Keratinocyte (primary cell): ENCODE measurements around the gene PRR23A. TPM values are rescaled to one million over a fixed set of nuclear protein-coding genes. Genes with fewer than 3 reads are reported as not detected.

ENCODE experiments used
- DNase-seq: peaks from one replicate; pipeline ENCODE4 v3.0.0-alpha.2; 2011; ENCODE audit warnings: low read depth, missing footprints, low spot score
- FAIRE-seq: peaks from 2 replicates; lab custom pipeline; 2011; peaks lifted over from hg19 to GRCh38; lab: Jason Lieb, UNC
- H2AFZ ChIP-seq: 2 replicates; pipeline ENCODE4 v1.6.0; 2012; ENCODE audit warnings: low read length, control low read depth, inconsistent platforms; ENCODE audit not compliant: control insufficient read depth
- H3K27ac ChIP-seq: 2 replicates; pipeline ENCODE4 v1.5.1; 2011; ENCODE audit warnings: low read length; ENCODE audit not compliant: control insufficient read depth, insufficient read depth
- H3K27me3 ChIP-seq: 3 replicates; pipeline ENCODE4 v1.6.0; 2011; ENCODE audit warnings: low read length; ENCODE audit not compliant: control insufficient read depth, insufficient read depth; ENCODE audit errors: extremely low read depth
- H3K36me3 ChIP-seq, 2 experiments: 2 replicates in 1 of 2; 3 replicates in 1 of 2; pipeline ENCODE4 v1.5.1; 2011; ENCODE audit warnings: low read length in 2 of 2, mild to moderate bottlenecking in 1 of 2; ENCODE audit not compliant: control insufficient read depth in 2 of 2, insufficient read depth in 2 of 2; ENCODE audit errors: extremely low read depth in 1 of 2
- H3K4me1 ChIP-seq: 3 replicates; pipeline ENCODE4 v1.5.1; 2011; ENCODE audit warnings: low read length; ENCODE audit not compliant: control insufficient read depth, insufficient read depth; ENCODE audit errors: extremely low read depth
- H3K4me2 ChIP-seq: 3 replicates; pipeline ENCODE4 v1.6.0; 2011; ENCODE audit warnings: low read depth, low read length; ENCODE audit not compliant: control insufficient read depth, insufficient read depth; ENCODE audit errors: extremely low read depth
- H3K4me3 ChIP-seq, 3 experiments: fragments of 200-600 bp in 1 of 3; sonication (generic) in 1 of 3; 2 replicates in 2 of 3; 3 replicates in 1 of 3; pipeline ENCODE4 v1.5.1; 2011 to 2016; ENCODE audit warnings: low read length in 3 of 3, mild to moderate bottlenecking in 3 of 3, control low read depth in 2 of 3, inconsistent platforms in 1 of 3, low read depth in 1 of 3, mixed read lengths in 1 of 3, mixed run types in 1 of 3, moderate library complexity in 1 of 3; ENCODE audit not compliant: control insufficient read depth in 2 of 3, insufficient read depth in 2 of 3; ENCODE audit errors: extremely low read depth in 1 of 3
- H3K79me2 ChIP-seq: 2 replicates; pipeline ENCODE4 v1.6.0; 2012; ENCODE audit warnings: low read length; ENCODE audit not compliant: control insufficient read depth, insufficient read depth
- H3K9ac ChIP-seq: 3 replicates; pipeline ENCODE4 v1.6.0; 2011; ENCODE audit warnings: low read length; ENCODE audit not compliant: control insufficient read depth, insufficient read depth; ENCODE audit errors: extremely low read depth
- H3K9me1 ChIP-seq: 3 replicates; pipeline ENCODE4 v1.6.0; 2011; ENCODE audit warnings: low read length; ENCODE audit not compliant: control insufficient read depth, insufficient read depth; ENCODE audit errors: extremely low read depth
- H3K9me3 ChIP-seq: 2 replicates; pipeline ENCODE4 v1.5.1; 2012; ENCODE audit warnings: low read depth, low read length; ENCODE audit not compliant: control insufficient read depth
- H4K20me1 ChIP-seq: 3 replicates; pipeline ENCODE4 v1.6.0; 2011; ENCODE audit warnings: low read length; ENCODE audit not compliant: control insufficient read depth, insufficient read depth; ENCODE audit errors: extremely low read depth
- CTCF ChIP-seq, 3 experiments: IDR thresholded peaks in 1 of 3; conservative IDR thresholded peaks in 1 of 3; optimal IDR thresholded peaks in 1 of 3; 2 replicates in 2 of 3; 3 replicates in 1 of 3; pipeline versions ENCODE3 to v1.5.1; 2011; ENCODE audit warnings: low read length in 3 of 3, mild to moderate bottlenecking in 3 of 3, moderate library complexity in 2 of 3, control low read depth in 1 of 3, inconsistent platforms in 1 of 3; ENCODE audit not compliant: insufficient read depth in 2 of 3; ENCODE audit errors: extremely low read depth in 1 of 3
- EZH2 ChIP-seq: IDR thresholded peaks from one replicate; pipeline ENCODE4 v1.6.1; 2012; ENCODE audit warnings: inconsistent platforms, mild to moderate bottlenecking, low read length, moderate library complexity
- dilution Hi-C: fragments of 300-500 bp; cut with MboI; formaldehyde crosslinking; loops from one replicate; pipeline ENCODE4 v1.7.0; 2020; ENCODE audit warnings: low sequenced_read_pairs; ENCODE audit not compliant: extremely low pct_ligation_motif_present
- polyA plus RNA-seq, 5 experiments: library from polyadenylated mRNA; depleted of rRNA in 3 of 5; stranded (reverse) in 3 of 5; stranded (forward) in 1 of 5; unstranded in 1 of 5; fragments of >200 nt; gene quantifications; 1 replicate in 1 of 5; 2 replicates in 3 of 5; 3 replicates in 1 of 5; pipeline versions ENCODE4 v1.2.1 to v1.2.3, GENCODE V29; 2011 to 2012; ENCODE audit warnings: missing spikeins in 2 of 5, low read depth in 1 of 5, low replicate concordance in 1 of 5

Gene PRR23A
- polyA plus RNA-seq, 1 donor (not counting 4 experiments of a cell fraction or from before 2014, with no cell fraction given): not detected

DNA sequence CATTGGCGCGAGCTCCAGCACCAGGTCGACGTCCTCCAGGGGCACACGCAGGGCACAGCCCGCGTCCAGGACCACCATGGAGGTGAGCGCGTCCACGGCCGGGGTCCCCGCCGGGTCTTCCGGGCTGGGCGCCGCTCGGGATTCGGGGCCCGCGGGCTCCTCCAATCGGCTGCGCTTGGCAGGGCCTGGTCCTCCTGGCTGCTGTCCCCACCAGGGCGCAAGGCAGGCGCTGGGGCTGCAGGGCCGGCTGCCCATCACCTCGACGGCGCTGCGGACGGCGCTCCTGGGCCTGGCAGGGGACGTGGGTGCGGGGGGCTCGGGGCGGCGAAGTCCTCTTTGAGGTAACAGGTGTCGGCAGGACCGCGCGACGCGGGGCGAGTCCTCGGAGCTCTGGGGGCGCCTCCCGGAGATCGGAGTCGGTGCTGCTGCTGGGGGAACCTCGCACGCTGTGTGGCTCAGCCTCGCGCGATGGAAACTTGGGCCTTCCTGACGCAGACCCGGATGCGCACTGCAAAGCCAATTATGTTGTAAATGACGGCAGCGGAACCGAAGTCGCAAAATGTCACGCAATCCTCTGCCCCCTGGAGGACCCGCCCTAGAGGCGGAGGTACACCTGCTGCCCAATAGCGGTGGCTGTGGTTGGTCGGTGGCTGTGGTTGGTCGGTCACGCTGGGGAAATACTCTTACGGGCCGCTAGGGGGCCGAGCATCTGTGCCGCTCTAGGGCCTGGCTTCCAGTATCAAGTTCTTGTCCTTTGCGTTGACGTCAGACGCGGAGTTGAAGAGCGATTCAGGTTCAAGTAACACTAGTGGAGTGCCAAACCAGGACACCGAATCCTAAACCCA lies 38.5 kb upstream of the PRR23A start, which contains the start of gene PRR23C:
PRR23C (minus strand) TSS at position 527 of the 845 bp plus-strand sequence; CDS start at position 255, 272 bp downstream.
- Histone ChIP-seq H3K9me1 (no peaks in the 10 kb centered on the region), H3K79me2 (no peaks in the 10 kb centered on the region), H4K20me1 (no peaks in the 10 kb centered on the region), H3K27me3 (no peaks in the 10 kb centered on the region), H3K4me3 (no peak within 1 kb of the TSS), H3K36me3 (no peaks in the 10 kb centered on the region), H3K9ac (no peak within 1 kb of the TSS), H3K4me2 (no peak within 1 kb of the TSS), H3K4me1 (no peaks in the 10 kb centered on the region), H3K27ac (no peak within 1 kb of the TSS), H2AFZ (no peak within 1 kb of the TSS), H3K9me3 (no peaks in the 10 kb centered on the region)
- no peak for DNase-seq
- no peak for FAIRE-seq
- dilution Hi-C loops: no loop called here
- TF ChIP-seq CTCF (optimal IDR thresholded peaks at IDR 0.05 in 1 of 3, IDR thresholded peaks at IDR 0.05 in 1 of 3, conservative IDR thresholded peaks at IDR 0.05 in 1 of 3; ENCODE audit: extremely low read depth in 1 of 3, insufficient read depth in 2 of 3, low read length in 3 of 3): peak in 1 of 3 experiments; percentile 1
- TF ChIP-seq EZH2: no peak

GRCh38 chr3:139043554-139044365 lies 37.7 kb upstream of the PRR23A start:
- DNase-seq: no peak
- TF ChIP-seq CTCF (optimal IDR thresholded peaks at IDR 0.05 in 1 of 3, IDR thresholded peaks at IDR 0.05 in 1 of 3, conservative IDR thresholded peaks at IDR 0.05 in 1 of 3; ENCODE audit: extremely low read depth in 1 of 3, insufficient read depth in 2 of 3, low read length in 3 of 3): no peak
- no peak for TF ChIP-seq EZH2
- Histone ChIP-seq H4K20me1 (no peaks in the 10 kb centered on the region), H3K9ac (no peak overlapping the region), H3K79me2 (no peaks in the 10 kb centered on the region), H3K27me3 (no peaks in the 10 kb centered on the region), H3K9me3 (no peaks in the 10 kb centered on the region), H3K4me2 (no peak overlapping the region), H3K4me1 (no peaks in the 10 kb centered on the region), H3K4me3 (no peak overlapping the region), H3K27ac (no peak overlapping the region), H3K36me3 (no peaks in the 10 kb centered on the region), H2AFZ (no peak overlapping the region), H3K9me1 (no peaks in the 10 kb centered on the region)
- dilution Hi-C loops: no loop called here
- FAIRE-seq: no peak
